Hepatocyte (in vitro differentiated cells): Measurements from ENCODE around the gene C11orf42. TPM values are rescaled to one million over a fixed set of nuclear protein-coding genes. Genes with fewer than 3 reads are reported as not detected.

ENCODE experiments used
- DNase-seq: peaks from one replicate; pipeline ENCODE4 v3.0.0-alpha.2; 2016; ENCODE audit warnings: low spot score
- H2AFZ ChIP-seq: fragments of 200-600 bp; sonication (generic); 2 replicates; pipeline ENCODE4 v1.6.0; 2016; ENCODE audit warnings: antibody characterized with exemption, mild to moderate bottlenecking
- H3K27ac ChIP-seq: fragments of 200-600 bp; sonication (generic); 2 replicates; pipeline ENCODE4 v1.5.1; 2016; ENCODE audit warnings: mild to moderate bottlenecking
- H3K27me3 ChIP-seq: fragments of 200-600 bp; sonication (generic); 2 replicates; pipeline ENCODE4 v1.6.1; 2016
- H3K36me3 ChIP-seq: fragments of 200-600 bp; sonication (generic); replicated peaks from 2 replicates; pipeline ENCODE4 v1.5.1; 2016; ENCODE audit warnings: low read depth; ENCODE audit not compliant: insufficient read depth
- H3K4me1 ChIP-seq: fragments of 200-600 bp; sonication (generic); 2 replicates; pipeline ENCODE4 v1.5.1; 2016; ENCODE audit warnings: mild to moderate bottlenecking, moderate library complexity; ENCODE audit not compliant: insufficient read depth
- H3K4me2 ChIP-seq: fragments of 200-600 bp; sonication (generic); 2 replicates; pipeline ENCODE4 v1.6.0; 2016
- H3K4me3 ChIP-seq: fragments of 200-600 bp; sonication (generic); 2 replicates; pipeline ENCODE4 v1.5.1; 2016; ENCODE audit warnings: mild to moderate bottlenecking
- H3K79me2 ChIP-seq: fragments of 200-600 bp; sonication (generic); 2 replicates; pipeline ENCODE4 v1.6.0; 2017; ENCODE audit warnings: mild to moderate bottlenecking
- H3K9me2 ChIP-seq: fragments of 200-600 bp; sonication (generic); replicated peaks from 2 replicates; pipeline ENCODE4 v1.6.0; 2017; ENCODE audit warnings: mild to moderate bottlenecking; ENCODE audit not compliant: insufficient read depth
- H3K9me3 ChIP-seq: fragments of 200-600 bp; sonication (generic); 2 replicates; pipeline ENCODE4 v1.5.1; 2016; ENCODE audit warnings: low read depth, mild to moderate bottlenecking
- H4K20me1 ChIP-seq: fragments of 200-600 bp; sonication (generic); 2 replicates; pipeline ENCODE4 v1.6.0; 2016; ENCODE audit warnings: mild to moderate bottlenecking; ENCODE audit not compliant: insufficient read depth, poor library complexity, severe bottlenecking
- CTCF ChIP-seq: fragments of 200-600 bp; sonication (generic); IDR thresholded peaks from 2 replicates; pipeline ENCODE4 v1.5.1; 2016; ENCODE audit warnings: antibody characterized with exemption, mild to moderate bottlenecking; ENCODE audit not compliant: poor library complexity
- EZH2 ChIP-seq: fragments of 200-600 bp; sonication (generic); IDR thresholded peaks from 2 replicates; pipeline ENCODE4 v1.6.1; 2016; ENCODE audit warnings: antibody characterized with exemption, mild to moderate bottlenecking, borderline replicate concordance
- EZH2phosphoT487 ChIP-seq: fragments of 200-600 bp; sonication (generic); IDR thresholded peaks from one replicate; pipeline ENCODE4 v1.6.1; 2018; ENCODE audit warnings: antibody characterized with exemption, mild to moderate bottlenecking, low read depth, moderate library complexity; ENCODE audit not compliant: unreplicated experiment, severe bottlenecking
- WGBS: methylation state at CpG from one replicate; pipeline ENCODE4 v1.1.6; 2016; ENCODE audit warnings: low lambda C conversion rate; ENCODE audit errors: missing lambda C conversion rate; 5-methylcytosine and 5-hydroxymethylcytosine counted together
- polyA plus RNA-seq: library from polyadenylated mRNA; unstranded; fragments of >200 nt; fragmentation: Nextera tagmentation; extraction: Ambion mirVana; gene quantifications from 2 replicates; pipeline ENCODE4 v1.2.1, GENCODE V29; 2016
- total RNA-seq: library from RNA; depleted of rRNA; stranded (reverse); fragments of >200 nt; gene quantifications from 2 replicates; pipeline ENCODE4 v1.2.3, GENCODE V29; 2014

Gene C11orf42
- total and polyA plus RNA-seq, 2 experiments from 2014 or later: not detected

- Histone ChIP-seq H2AFZ (no peak overlapping the region), H3K4me1 (no peaks in the 10 kb centered on the region), H4K20me1 (no peaks in the 10 kb centered on the region), H3K9me3 (no peaks in the 10 kb centered on the region), H3K36me3 (no peaks in the 10 kb centered on the region), H3K27me3 (no peaks in the 10 kb centered on the region), H3K4me3 (no peak overlapping the region), H3K79me2 (no peaks in the 10 kb centered on the region), H3K27ac (no peak overlapping the region), H3K9me2 (no peaks in the 10 kb centered on the region), H3K4me2 (no peak overlapping the region)
- WGBS: 100% methylated on average over 1 of the region's 1 CpG
- TF ChIP-seq EZH2phosphoT487 (no peak), EZH2 (no peak), CTCF (no peak)
- no peak for DNase-seq
Measured at GRCh38 chr11:6202041-6202440, 3.3 kb upstream of the C11orf42 start.

- TF ChIP-seq EZH2 (no peak), EZH2phosphoT487 (no peak), CTCF (no peak)
Measured at GRCh38 chr11:6203327-6203726, 2.0 kb upstream of the C11orf42 start.

GRCh38 chr11:6204706-6205105 lies 651 bp upstream of the C11orf42 start:
- H3K27ac ChIP-seq: no peak overlapping the region
- H3K27me3 ChIP-seq: no peaks in the 10 kb centered on the region
- no peaks in the 10 kb centered on the region for H4K20me1 ChIP-seq
- WGBS: 100% methylated on average over 1 of the region's 1 CpG
- no peaks in the 10 kb centered on the region for H3K4me1 ChIP-seq
- no peaks in the 10 kb centered on the region for H3K9me2 ChIP-seq
- H3K4me3 ChIP-seq: no peak overlapping the region
- H3K9me3 ChIP-seq: no peaks in the 10 kb centered on the region
- no peaks in the 10 kb centered on the region for H3K79me2 ChIP-seq
- no peaks in the 10 kb centered on the region for H3K36me3 ChIP-seq
- H3K4me2 ChIP-seq: no peak overlapping the region
- H2AFZ ChIP-seq: no peak overlapping the region
- TF ChIP-seq CTCF: no peak
- TF ChIP-seq EZH2phosphoT487: no peak
- no peak for TF ChIP-seq EZH2
- DNase-seq: no peak

More at GRCh38 chr11:6203327-6203726, 2.0 kb upstream of the C11orf42 start:
- Histone ChIP-seq H3K9me2 (no peaks in the 10 kb centered on the region), H3K79me2 (no peaks in the 10 kb centered on the region), H3K4me1 (no peaks in the 10 kb centered on the region), H4K20me1 (no peaks in the 10 kb centered on the region), H2AFZ (no peak overlapping the region), H3K36me3 (no peaks in the 10 kb centered on the region), H3K27me3 (no peaks in the 10 kb centered on the region), H3K4me2 (no peak overlapping the region), H3K9me3 (no peaks in the 10 kb centered on the region), H3K27ac (no peak overlapping the region), H3K4me3 (no peak overlapping the region)
- WGBS: 91% methylated on average over 3 of the region's 3 CpGs
- no peak for DNase-seq
